Panc1 (cell line): Measurements from ENCODE around the gene DIDO1. TPM values are rescaled to one million over a fixed set of nuclear protein-coding genes. Genes with fewer than 3 reads are reported as not detected.

ENCODE experiments used
- ATAC-seq: fragments of 200-7000 bp; cut with Tn5 transposase; 2 replicates; pipeline ENCODE4 v1.9.1; 2020; ENCODE audit warnings: mild to moderate bottlenecking, moderate library complexity
- BruUV-seq: library from RNA; stranded (reverse); fragments of 400-500 nt; replicated peaks from 2 replicates; lab custom pipeline; 2021; lab: Mats Ljungman, UMichigan
- CTCF ChIA-PET: fragments of 300-600 bp; sonication (Branson Sonifier 250); formaldehyde crosslinking; loops from one replicate; lab custom pipeline; 2022; ENCODE audit warnings: antibody characterized with exemption; lab: Charles Lee
- POLR2A ChIA-PET: fragments of 300-600 bp; sonication (Branson Sonifier 250); formaldehyde crosslinking; loops from one replicate; lab custom pipeline; 2022; ENCODE audit warnings: antibody characterized with exemption; lab: Charles Lee
- DNase-seq: peaks from one replicate; pipeline ENCODE4 v3.0.0-alpha.2; 2010; ENCODE audit warnings: low read depth, low spot score
- H3K27ac ChIP-seq: 2 replicates; pipeline ENCODE4 v1.5.1; 2011; ENCODE audit warnings: mild to moderate bottlenecking, low read length, inconsistent platforms
- H3K27me3 ChIP-seq: fragments of 200-500 bp; sonication (Bioruptor generic); 2 replicates; pipeline ENCODE4 v1.6.0; 2014; ENCODE audit warnings: low read length, inconsistent platforms; ENCODE audit not compliant: control insufficient read depth, insufficient read depth
- H3K36me3 ChIP-seq: fragments of 200-500 bp; sonication (Bioruptor generic); 2 replicates; pipeline ENCODE4 v1.5.1; 2014; ENCODE audit warnings: inconsistent platforms, mild to moderate bottlenecking, low read length, moderate library complexity; ENCODE audit not compliant: control insufficient read depth, insufficient read depth
- H3K4me1 ChIP-seq: 2 replicates; pipeline ENCODE4 v1.5.1; 2011; ENCODE audit warnings: inconsistent platforms, mild to moderate bottlenecking, low read length, moderate library complexity; ENCODE audit not compliant: control insufficient read depth, insufficient read depth
- H3K4me3 ChIP-seq, 2 experiments: 2 replicates each; pipeline ENCODE4 v1.5.1; 2011 to 2012; ENCODE audit warnings: low read depth in 2 of 2, low read length in 2 of 2, mild to moderate bottlenecking in 2 of 2, inconsistent platforms in 1 of 2, moderate library complexity in 1 of 2
- H3K9me3 ChIP-seq: fragments of 200-500 bp; sonication (Bioruptor generic); 2 replicates; pipeline ENCODE4 v1.5.1; 2014; ENCODE audit warnings: low read depth, mild to moderate bottlenecking, inconsistent platforms, low read length, moderate library complexity; ENCODE audit not compliant: control insufficient read depth, insufficient read depth
- POLR2AphosphoS5 ChIP-seq: IDR thresholded peaks from 2 replicates; pipeline ENCODE4 v1.6.1; 2012; ENCODE audit warnings: mild to moderate bottlenecking, low read depth, low read length, moderate library complexity
- SIN3A ChIP-seq: IDR thresholded peaks from 2 replicates; pipeline ENCODE4 v1.6.1; 2012; ENCODE audit warnings: low read depth, mild to moderate bottlenecking, low read length, moderate library complexity, borderline replicate concordance; ENCODE audit not compliant: insufficient read depth
- TCF7L2 ChIP-seq: IDR thresholded peaks from 2 replicates; pipeline ENCODE4 v1.6.1; 2011; ENCODE audit warnings: mild to moderate bottlenecking, low read depth, low read length, inconsistent platforms
- in situ Hi-C: cut with HindIII; loops from 2 replicates; pipeline ENCODE4 v1.10.0; 2016; ENCODE audit warnings: low sequenced_read_pairs, low pct_unique_long_range_greater_than_20kb
- intact Hi-C: fragments of 100-400 bp; cut with micrococcal nuclease; formaldehyde crosslinking; loops from one replicate; pipeline ENCODE4 v1.10.0; 2022; ENCODE audit not compliant: unreplicated experiment
- total RNA-seq: library from RNA; stranded (reverse); gene quantifications from one replicate; pipeline ENCODE4 v1.2.1, GENCODE V29; 2021; ENCODE audit not compliant: unreplicated experiment
- TF ChIP-seq, protein P1 (sequence below): fragments of 450-650 bp; IDR thresholded peaks from 2 replicates; pipeline ENCODE4 v1.5.1; 2017; ENCODE audit warnings: mild to moderate bottlenecking
- TF ChIP-seq, protein P2 (sequence below), 2 experiments: IDR thresholded peaks; 2 replicates each; pipeline ENCODE4 v1.6.1; 2011 to 2012; ENCODE audit warnings: low read depth in 2 of 2, control low read depth in 1 of 2, low read length in 1 of 2, mild to moderate bottlenecking in 1 of 2, moderate library complexity in 1 of 2; ENCODE audit not compliant: insufficient read depth in 1 of 2

The DIDO1 gene
- total RNA-seq, 1 experiment from 2014 or later = 57.3 TPM

DNA sequence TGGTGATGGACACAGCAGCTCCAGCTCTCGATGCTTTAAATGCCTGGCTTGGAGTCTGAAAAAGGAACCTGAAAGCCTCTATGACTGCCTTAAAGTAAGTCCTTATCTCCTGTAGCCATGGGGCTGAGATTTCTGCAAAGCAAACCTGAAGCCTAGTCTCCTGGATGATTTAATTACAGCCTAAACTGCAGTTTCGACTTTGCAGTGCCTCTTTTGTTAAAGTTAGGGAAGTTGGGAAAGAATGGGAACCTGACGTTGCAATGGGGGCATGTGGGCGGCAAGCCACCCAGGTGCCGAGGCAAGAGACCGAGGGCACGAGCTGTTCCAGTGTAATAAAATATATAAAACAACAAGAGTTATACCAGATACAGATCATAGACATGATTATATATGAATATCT is 53.0 kb downstream of the DIDO1 start:
- Histone ChIP-seq H3K27me3 (no peaks in the 10 kb centered on the region), H3K4me1 (peaks cover 39% of the 10 kb centered on the region), H3K9me3 (no peaks in the 10 kb centered on the region), H3K36me3 (no peaks in the 10 kb centered on the region), H3K27ac (peak overlapping the region; percentile 69; the same call in 1 of the 2 replicates), H3K4me3 (no peak overlapping the region)
- ChIA-PET CTCF (interaction anchor here (0.6 kb wide), 1 partner anchor 19 kb away, joined by 3 read pairs; no protein-coding TSS in a partner anchor), POLR2A (no interaction called here)
- ATAC-seq (no peak), DNase-seq (no peak)
- TF ChIP-seq, protein P1, sequence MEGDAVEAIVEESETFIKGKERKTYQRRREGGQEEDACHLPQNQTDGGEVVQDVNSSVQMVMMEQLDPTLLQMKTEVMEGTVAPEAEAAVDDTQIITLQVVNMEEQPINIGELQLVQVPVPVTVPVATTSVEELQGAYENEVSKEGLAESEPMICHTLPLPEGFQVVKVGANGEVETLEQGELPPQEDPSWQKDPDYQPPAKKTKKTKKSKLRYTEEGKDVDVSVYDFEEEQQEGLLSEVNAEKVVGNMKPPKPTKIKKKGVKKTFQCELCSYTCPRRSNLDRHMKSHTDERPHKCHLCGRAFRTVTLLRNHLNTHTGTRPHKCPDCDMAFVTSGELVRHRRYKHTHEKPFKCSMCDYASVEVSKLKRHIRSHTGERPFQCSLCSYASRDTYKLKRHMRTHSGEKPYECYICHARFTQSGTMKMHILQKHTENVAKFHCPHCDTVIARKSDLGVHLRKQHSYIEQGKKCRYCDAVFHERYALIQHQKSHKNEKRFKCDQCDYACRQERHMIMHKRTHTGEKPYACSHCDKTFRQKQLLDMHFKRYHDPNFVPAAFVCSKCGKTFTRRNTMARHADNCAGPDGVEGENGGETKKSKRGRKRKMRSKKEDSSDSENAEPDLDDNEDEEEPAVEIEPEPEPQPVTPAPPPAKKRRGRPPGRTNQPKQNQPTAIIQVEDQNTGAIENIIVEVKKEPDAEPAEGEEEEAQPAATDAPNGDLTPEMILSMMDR = no peak
- no peak for TF ChIP-seq POLR2AphosphoS5
- TF ChIP-seq SIN3A = no peak
- no peak for TF ChIP-seq TCF7L2
- TF ChIP-seq, protein P2, sequence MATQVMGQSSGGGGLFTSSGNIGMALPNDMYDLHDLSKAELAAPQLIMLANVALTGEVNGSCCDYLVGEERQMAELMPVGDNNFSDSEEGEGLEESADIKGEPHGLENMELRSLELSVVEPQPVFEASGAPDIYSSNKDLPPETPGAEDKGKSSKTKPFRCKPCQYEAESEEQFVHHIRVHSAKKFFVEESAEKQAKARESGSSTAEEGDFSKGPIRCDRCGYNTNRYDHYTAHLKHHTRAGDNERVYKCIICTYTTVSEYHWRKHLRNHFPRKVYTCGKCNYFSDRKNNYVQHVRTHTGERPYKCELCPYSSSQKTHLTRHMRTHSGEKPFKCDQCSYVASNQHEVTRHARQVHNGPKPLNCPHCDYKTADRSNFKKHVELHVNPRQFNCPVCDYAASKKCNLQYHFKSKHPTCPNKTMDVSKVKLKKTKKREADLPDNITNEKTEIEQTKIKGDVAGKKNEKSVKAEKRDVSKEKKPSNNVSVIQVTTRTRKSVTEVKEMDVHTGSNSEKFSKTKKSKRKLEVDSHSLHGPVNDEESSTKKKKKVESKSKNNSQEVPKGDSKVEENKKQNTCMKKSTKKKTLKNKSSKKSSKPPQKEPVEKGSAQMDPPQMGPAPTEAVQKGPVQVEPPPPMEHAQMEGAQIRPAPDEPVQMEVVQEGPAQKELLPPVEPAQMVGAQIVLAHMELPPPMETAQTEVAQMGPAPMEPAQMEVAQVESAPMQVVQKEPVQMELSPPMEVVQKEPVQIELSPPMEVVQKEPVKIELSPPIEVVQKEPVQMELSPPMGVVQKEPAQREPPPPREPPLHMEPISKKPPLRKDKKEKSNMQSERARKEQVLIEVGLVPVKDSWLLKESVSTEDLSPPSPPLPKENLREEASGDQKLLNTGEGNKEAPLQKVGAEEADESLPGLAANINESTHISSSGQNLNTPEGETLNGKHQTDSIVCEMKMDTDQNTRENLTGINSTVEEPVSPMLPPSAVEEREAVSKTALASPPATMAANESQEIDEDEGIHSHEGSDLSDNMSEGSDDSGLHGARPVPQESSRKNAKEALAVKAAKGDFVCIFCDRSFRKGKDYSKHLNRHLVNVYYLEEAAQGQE (IDR thresholded peaks at IDR 0.05; ENCODE audit: insufficient read depth in 1 of 2, low read depth in 2 of 2, low read length in 1 of 2) = no peak
- in situ Hi-C loops = no loop called here
- no TSS peak for BruUV-seq
- intact Hi-C loops = no loop called here

DNA sequence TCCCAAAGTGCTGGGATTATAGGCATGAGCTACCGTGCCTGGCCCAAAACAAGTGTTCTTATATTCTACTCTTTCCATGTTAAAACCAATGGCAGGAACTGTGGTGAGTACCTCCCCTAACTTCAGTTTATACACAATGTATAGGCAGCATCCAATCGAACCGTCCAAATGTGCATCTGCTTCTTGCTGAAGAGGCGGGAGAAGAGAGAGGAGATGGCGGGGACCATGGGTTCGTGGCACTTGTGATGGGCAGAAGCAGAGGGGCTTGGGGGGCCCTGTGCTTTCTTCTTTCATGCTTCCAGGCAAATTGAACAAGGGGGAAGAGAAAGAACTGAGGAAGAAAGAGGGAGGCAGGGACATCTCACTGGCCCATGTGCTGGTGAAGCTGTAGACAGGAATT is 53.4 kb downstream of the DIDO1 start:
- Histone ChIP-seq H3K4me3 (no peak overlapping the region), H3K9me3 (no peaks in the 10 kb centered on the region), H3K4me1 (peaks cover 35% of the 10 kb centered on the region), H3K27me3 (no peaks in the 10 kb centered on the region), H3K27ac (peak overlapping the region; percentile 69; the same call in 1 of the 2 replicates), H3K36me3 (no peaks in the 10 kb centered on the region)
- DNase-seq = no peak
- TF ChIP-seq SIN3A (no peak), POLR2AphosphoS5 (no peak), TCF7L2 (no peak)
- TF ChIP-seq, protein P1 = no peak
- TF ChIP-seq, protein P2 (IDR thresholded peaks at IDR 0.05; ENCODE audit: insufficient read depth in 1 of 2, low read depth in 2 of 2, low read length in 1 of 2) = no peak
- BruUV-seq = no TSS peak
- intact Hi-C loops (no loop called here), in situ Hi-C loops (no loop called here)
- ChIA-PET POLR2A (no interaction called here), CTCF (no interaction called here)
- ATAC-seq = no peak
